NT2/D1 (cell line): Measurements from ENCODE around the gene CEMP1.

Experiments
- DNase-seq: peaks from one replicate; pipeline ENCODE4 v3.0.0-alpha.2; 2011; ENCODE audit warnings: low read depth, low spot score
- H3K27me3 ChIP-seq: 2 replicates; pipeline ENCODE4 v1.6.0; 2011; ENCODE audit warnings: mild to moderate bottlenecking; ENCODE audit not compliant: insufficient read length, insufficient read depth
- H3K36me3 ChIP-seq: 2 replicates; pipeline ENCODE4 v1.6.1; 2011; ENCODE audit warnings: mild to moderate bottlenecking, low read length, mixed read lengths; ENCODE audit not compliant: insufficient read depth, insufficient read length
- H3K4me1 ChIP-seq: 2 replicates; pipeline ENCODE4 v1.5.1; 2011; ENCODE audit not compliant: insufficient read depth, insufficient read length
- H3K4me3 ChIP-seq: 2 replicates; pipeline ENCODE4 v1.5.1; 2011; ENCODE audit warnings: low read depth; ENCODE audit not compliant: insufficient read length
- H3K9ac ChIP-seq: 2 replicates; pipeline ENCODE4 v1.6.0; 2011; ENCODE audit warnings: low read depth; ENCODE audit not compliant: insufficient read length
- H3K9me3 ChIP-seq: 2 replicates; pipeline ENCODE4 v1.5.1; 2011; ENCODE audit warnings: mild to moderate bottlenecking, low read length; ENCODE audit not compliant: insufficient read depth
- SUZ12 ChIP-seq: IDR thresholded peaks from 2 replicates; pipeline ENCODE4 v1.6.1; 2011; ENCODE audit not compliant: insufficient read length, insufficient read depth; ENCODE audit errors: extremely low read depth
- YY1 ChIP-seq: IDR thresholded peaks from 2 replicates; pipeline ENCODE4 v1.6.1; 2011; ENCODE audit not compliant: insufficient read length, insufficient read depth
- ZNF274 ChIP-seq: IDR thresholded peaks from 2 replicates; pipeline ENCODE4 v1.6.1; 2011; ENCODE audit warnings: mild to moderate bottlenecking, low read depth, low read length

CEMP1 gene

DNA sequence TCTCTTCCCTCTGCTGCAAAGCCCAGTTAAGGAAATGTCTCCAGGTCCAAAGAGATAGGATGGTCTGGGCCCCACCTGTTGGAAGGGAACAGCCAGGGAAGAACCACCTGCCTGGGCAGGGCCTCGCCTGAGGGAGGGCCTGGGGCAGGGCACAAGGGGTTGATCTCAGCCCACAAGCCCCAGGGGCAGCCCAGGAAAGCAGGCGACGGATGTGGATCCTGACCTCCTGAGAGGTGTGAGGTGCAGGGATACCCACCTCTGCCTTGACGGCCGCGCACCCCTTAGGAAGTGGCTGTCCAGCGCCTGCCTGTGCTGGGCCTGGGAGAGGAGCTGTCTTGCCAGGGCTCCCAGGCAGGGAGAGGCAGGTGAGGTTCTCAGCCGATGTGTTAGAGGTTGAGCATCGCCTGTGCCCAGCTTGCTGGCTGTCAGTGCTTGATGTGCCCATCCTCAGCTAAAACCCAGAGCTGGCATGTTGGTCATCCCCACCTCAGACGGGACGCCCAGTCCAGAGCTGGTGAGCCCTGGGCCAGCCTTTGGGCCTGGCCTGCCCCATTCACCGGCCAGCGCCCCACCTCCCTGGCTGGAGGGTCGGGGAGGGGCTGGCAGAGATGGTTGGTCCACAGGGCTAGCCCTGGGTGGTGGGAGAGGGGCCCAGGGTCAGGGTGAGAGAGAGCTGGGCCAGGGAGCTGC, 434 bp downstream of the CEMP1 start:
- Histone ChIP-seq H3K27me3 (no peaks in the 10 kb centered on the region), H3K9ac (peak overlapping the region; percentile 84), H3K4me1 (peaks cover 16% of the 10 kb centered on the region), H3K4me3 (no peak overlapping the region), H3K9me3 (no peaks in the 10 kb centered on the region), H3K36me3 (peaks cover 52% of the 10 kb centered on the region)
- TF ChIP-seq ZNF274: no peak
- TF ChIP-seq SUZ12: no peak
- no peak for TF ChIP-seq YY1
- DNase-seq: no peak

- TF ChIP-seq YY1 (no peak), SUZ12 (no peak), ZNF274 (no peak)
- H3K9ac ChIP-seq: no peak overlapping the region
- H3K27me3 ChIP-seq: no peaks in the 10 kb centered on the region
- H3K4me1 ChIP-seq: peaks cover 13% of the 10 kb centered on the region
- H3K4me3 ChIP-seq: no peak overlapping the region
- no peak for DNase-seq
- H3K36me3 ChIP-seq: peaks cover 54% of the 10 kb centered on the region
- H3K9me3 ChIP-seq: no peaks in the 10 kb centered on the region
Observed at GRCh38 chr16:2529961-2530628, 1.1 kb downstream of the CEMP1 start.

GRCh38 chr16:2529061-2529931, 1.9 kb downstream of the CEMP1 start:
- Histone ChIP-seq H3K4me3 (no peak overlapping the region), H3K9me3 (no peaks in the 10 kb centered on the region), H3K4me1 (peaks cover 13% of the 10 kb centered on the region), H3K36me3 (peaks cover 62% of the 10 kb centered on the region), H3K27me3 (no peaks in the 10 kb centered on the region), H3K9ac (no peak overlapping the region)
- DNase-seq: no peak
- TF ChIP-seq ZNF274: no peak
- TF ChIP-seq YY1: no peak
- no peak for TF ChIP-seq SUZ12

- TF ChIP-seq ZNF274 (no peak), YY1 (no peak), SUZ12 (no peak)
- H3K9me3 ChIP-seq: no peaks in the 10 kb centered on the region
- DNase-seq: no peak
- peaks cover 12% of the 10 kb centered on the region for H3K4me1 ChIP-seq
- H3K9ac ChIP-seq: no peak overlapping the region
- peaks cover 71% of the 10 kb centered on the region for H3K36me3 ChIP-seq
- H3K4me3 ChIP-seq: no peak overlapping the region
- H3K27me3 ChIP-seq: no peaks in the 10 kb centered on the region
Observed at GRCh38 chr16:2528161-2529060, 2.8 kb downstream of the CEMP1 start.

DNA sequence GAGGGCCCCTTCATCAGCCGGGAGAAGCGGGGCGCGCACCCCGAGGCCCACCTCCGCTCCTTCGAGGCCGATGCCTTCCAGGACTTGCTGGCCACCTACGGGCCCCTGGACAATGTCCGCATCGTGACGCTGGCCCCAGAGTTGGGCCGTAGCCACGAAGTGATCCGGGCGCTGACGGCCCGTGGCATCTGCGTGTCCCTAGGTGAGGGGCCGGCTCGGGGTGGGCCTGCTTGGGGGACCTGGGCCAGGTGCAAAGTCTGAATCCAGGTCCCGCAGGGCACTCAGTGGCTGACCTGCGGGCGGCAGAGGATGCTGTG, 3.5 kb downstream of the CEMP1 start:
- no peak for DNase-seq
- Histone ChIP-seq H3K9me3 (no peaks in the 10 kb centered on the region), H3K27me3 (no peaks in the 10 kb centered on the region), H3K9ac (no peak overlapping the region), H3K4me3 (no peak overlapping the region), H3K36me3 (peaks cover 77% of the 10 kb centered on the region), H3K4me1 (peaks cover 11% of the 10 kb centered on the region)
- TF ChIP-seq ZNF274: no peak

DNA sequence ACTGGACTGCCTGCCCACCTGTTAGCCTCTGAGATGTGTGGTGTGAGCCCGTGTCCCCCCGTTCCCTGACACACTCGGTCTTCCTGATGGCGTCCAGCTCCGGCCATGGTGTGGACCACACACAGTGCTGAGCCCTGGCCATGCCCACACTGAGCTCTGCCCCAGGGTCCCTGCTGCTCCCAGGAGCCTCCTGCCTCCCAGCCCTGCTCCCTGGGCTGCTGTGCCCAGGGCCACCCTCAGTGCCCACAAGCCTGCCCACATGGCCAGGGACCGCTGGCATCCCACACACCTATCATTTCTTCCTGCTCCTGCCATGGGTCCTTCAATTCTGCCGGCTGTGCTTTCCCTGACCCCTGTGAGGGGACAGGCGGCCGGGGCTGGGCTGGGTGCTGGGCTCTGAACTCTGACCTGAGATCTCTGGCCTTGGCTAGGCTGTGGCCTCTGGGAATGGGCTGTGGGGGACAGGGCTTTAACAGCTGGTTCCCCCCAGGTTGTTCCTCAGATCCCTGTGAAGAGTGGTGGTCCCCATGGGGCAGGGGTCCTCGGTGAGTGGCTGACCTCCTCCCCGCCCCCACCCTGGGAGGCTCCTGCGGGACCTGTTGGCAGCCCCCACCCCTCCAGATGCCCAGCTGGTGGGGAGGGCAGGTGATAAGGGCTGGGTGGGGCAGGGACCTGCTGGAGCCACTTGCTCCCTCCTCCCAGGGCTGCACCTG, 4.0 kb downstream of the CEMP1 start:
- TF ChIP-seq SUZ12 (no peak), YY1 (no peak), ZNF274 (no peak)
- no peaks in the 10 kb centered on the region for H3K27me3 ChIP-seq
- DNase-seq: no peak
- no peak overlapping the region for H3K9ac ChIP-seq
- H3K36me3 ChIP-seq: peaks cover 81% of the 10 kb centered on the region
- H3K4me1 ChIP-seq: peaks cover 11% of the 10 kb centered on the region
- H3K4me3 ChIP-seq: no peak overlapping the region
- no peaks in the 10 kb centered on the region for H3K9me3 ChIP-seq
